GM12891 (cell line): ENCODE data around the gene SSBP2.

ENCODE experiments used
- DNase-seq: peaks from one replicate; pipeline ENCODE4 v3.0.0; 2011; ENCODE audit warnings: low spot score; ENCODE audit not compliant: insufficient read length
- FAIRE-seq: peaks from 2 replicates; lab custom pipeline; 2011; peaks lifted over from hg19 to GRCh38; lab: Jason Lieb, UNC
- PAX5 ChIP-seq: IDR thresholded peaks from 2 replicates; pipeline ENCODE4 v1.6.1; 2011; ENCODE audit warnings: low read length, moderate library complexity, mild to moderate bottlenecking; ENCODE audit not compliant: insufficient read depth, severe bottlenecking
- POLR2A ChIP-seq: IDR thresholded peaks from 2 replicates; pipeline ENCODE4 v1.6.1; 2011; ENCODE audit warnings: low read depth, low read length, control low read depth
- POLR2AphosphoS5 ChIP-seq: IDR thresholded peaks from 2 replicates; pipeline ENCODE4 v1.6.1; 2011; ENCODE audit warnings: low read depth, low read length, control low read depth
- POU2F2 ChIP-seq: IDR thresholded peaks from 2 replicates; pipeline ENCODE4 v1.6.1; 2011; ENCODE audit warnings: low read depth, mild to moderate bottlenecking, control low read depth, low read length, moderate library complexity
- SPI1 ChIP-seq: IDR thresholded peaks from 2 replicates; pipeline ENCODE4 v1.6.1; 2011; ENCODE audit warnings: low read depth, low read length, control low read depth
- TAF1 ChIP-seq: IDR thresholded peaks from 2 replicates; pipeline ENCODE4 v1.6.1; 2011; ENCODE audit warnings: low read depth, low read length, control low read depth

SSBP2 gene

GRCh38 chr5:81555865-81556264, 195.0 kb downstream of the SSBP2 start:
- FAIRE-seq (no peak), DNase-seq (no peak)
- TF ChIP-seq POLR2A: no peak
- no peak for TF ChIP-seq POLR2AphosphoS5
- TF ChIP-seq PAX5: no peak
- TF ChIP-seq SPI1: no peak
- TF ChIP-seq POU2F2: no peak
- no peak for TF ChIP-seq TAF1

- no peak for TF ChIP-seq POU2F2
- no peak for TF ChIP-seq TAF1
- no peak for TF ChIP-seq POLR2A
- TF ChIP-seq PAX5: no peak
- no peak for TF ChIP-seq SPI1
- TF ChIP-seq POLR2AphosphoS5: no peak
- DNase-seq (no peak), FAIRE-seq (no peak)
Observed at GRCh38 chr5:81554647-81555046, 196.2 kb downstream of the SSBP2 start.

- no peak for DNase-seq
- TF ChIP-seq POU2F2: no peak
- no peak for TF ChIP-seq POLR2A
- no peak for TF ChIP-seq SPI1
- TF ChIP-seq PAX5: no peak
- TF ChIP-seq TAF1: no peak
- no peak for TF ChIP-seq POLR2AphosphoS5
- FAIRE-seq: no peak
Observed at GRCh38 chr5:81553567-81554212, 197.2 kb downstream of the SSBP2 start.

GRCh38 chr5:81552852-81553566, 197.9 kb downstream of the SSBP2 start:
- TF ChIP-seq POLR2A (no peak), POU2F2 (no peak), POLR2AphosphoS5 (no peak), PAX5 (no peak), SPI1 (no peak), TAF1 (no peak)
- no peak for DNase-seq
- FAIRE-seq: peak; percentile 65

GRCh38 chr5:81549123-81549522, 201.8 kb downstream of the SSBP2 start:
- TF ChIP-seq POLR2AphosphoS5 (no peak), POU2F2 (no peak), PAX5 (no peak), TAF1 (no peak), POLR2A (no peak), SPI1 (no peak)
- no peak for DNase-seq
- FAIRE-seq: no peak

GRCh38 chr5:81547001-81547400, 203.9 kb downstream of the SSBP2 start:
- no peak for TF ChIP-seq PAX5
- no peak for TF ChIP-seq SPI1
- no peak for TF ChIP-seq TAF1
- TF ChIP-seq POLR2A: no peak
- TF ChIP-seq POU2F2: no peak
- DNase-seq (no peak), FAIRE-seq (no peak)

- FAIRE-seq (no peak), DNase-seq (no peak)
- TF ChIP-seq PAX5: no peak
- no peak for TF ChIP-seq POLR2AphosphoS5
- TF ChIP-seq SPI1: no peak
- no peak for TF ChIP-seq POU2F2
- TF ChIP-seq POLR2A: no peak
- no peak for TF ChIP-seq TAF1
Observed at GRCh38 chr5:81545911-81546310, 205.0 kb downstream of the SSBP2 start.

- DNase-seq (no peak), FAIRE-seq (peak; percentile 9)
- no peak for TF ChIP-seq POU2F2
- no peak for TF ChIP-seq POLR2AphosphoS5
Observed at GRCh38 chr5:81544351-81545018, 206.4 kb downstream of the SSBP2 start.

- FAIRE-seq (peak; percentile 38), DNase-seq (no peak)
- TF ChIP-seq TAF1 (no peak), POLR2AphosphoS5 (no peak), POU2F2 (no peak), SPI1 (no peak), PAX5 (no peak), POLR2A (no peak)
Observed at GRCh38 chr5:81542242-81542641, 208.7 kb downstream of the SSBP2 start.
